Heart left ventricle (tissue), 16 donors: ENCODE measurements around the gene LMCD1. TPM values are rescaled to one million over a fixed set of nuclear protein-coding genes. Genes with fewer than 3 reads are reported as not detected.

Experiments
- ATAC-seq, 4 donors: fragments of 200-7000 bp; cut with Tn5 transposase; one replicate each; pipeline ENCODE4 v1.9.1; 2020 to 2022; ENCODE audit warnings: moderate library complexity in 4 of 4, mild to moderate bottlenecking in 3 of 4, moderate number of reproducible peaks in 1 of 4
- DNase-seq, 5 donors: peaks; one replicate each; pipeline ENCODE4 v3.0.0-alpha.2; 2020
- H3K27ac ChIP-seq, 12 donors: fragments of 200-600 bp; sonication (generic) in 4 of 12; one replicate each; pipeline versions ENCODE4 v1.5.0 to v1.8.0; 2016 to 2022; ENCODE audit warnings: mild to moderate bottlenecking in 2 of 12
- H3K27me3 ChIP-seq, 9 donors: fragments of 200-600 bp; sonication (generic) in 2 of 9; one replicate each; pipeline versions ENCODE4 v1.5.1 to v1.8.0; 2016 to 2022; ENCODE audit warnings: mild to moderate bottlenecking in 3 of 9
- H3K36me3 ChIP-seq, 9 donors: fragments of 200-600 bp; sonication (generic) in 2 of 9; one replicate each; pipeline versions ENCODE4 v1.5.0 to v1.8.0; 2018 to 2022; ENCODE audit warnings: mild to moderate bottlenecking in 2 of 9
- H3K4me1 ChIP-seq, 12 donors: fragments of 200-600 bp; sonication (generic) in 4 of 12; one replicate each; pipeline versions ENCODE4 v1.5.0 to v1.8.0; 2016 to 2022; ENCODE audit warnings: mild to moderate bottlenecking in 3 of 12
- H3K4me3 ChIP-seq, 12 donors: fragments of 200-600 bp; sonication (generic) in 4 of 12; one replicate each; pipeline versions ENCODE4 v1.5.0 to v1.8.0; 2017 to 2022; ENCODE audit warnings: mild to moderate bottlenecking in 9 of 12, moderate library complexity in 4 of 12
- H3K9me3 ChIP-seq, 12 donors: fragments of 200-600 bp; sonication (generic) in 4 of 12; one replicate each; pipeline versions ENCODE4 v1.5.0 to v1.8.0; 2016 to 2022; ENCODE audit warnings: mild to moderate bottlenecking in 1 of 12
- POLR2A ChIP-seq, 2 donors: fragments of 450-650 bp; IDR thresholded peaks; one replicate each; pipeline ENCODE4 v1.6.1; 2017; ENCODE audit warnings: antibody characterized with exemption in 2 of 2, mild to moderate bottlenecking in 2 of 2, moderate library complexity in 2 of 2
- WGBS, 4 donors: extraction: QIAGEN DNeasy Blood & Tissue Kit in 2 of 4; methylation state at CpG; one replicate each; pipeline versions ENCODE4 v1.1.5 to v1.1.7; 2013 to 2018; 5-methylcytosine and 5-hydroxymethylcytosine counted together
- intact Hi-C, 10 donors: fragments of 100-400 bp; cut with DNase I; formaldehyde crosslinking; loops; one replicate each; pipeline versions ENCODE4 v1.11.1 to v1.14.2; 2022
- polyA plus RNA-seq, 2 donors: library from polyadenylated mRNA; stranded (reverse); fragments of 200-250 nt; gene quantifications; one replicate each; pipeline ENCODE4 v1.2.3, GENCODE V29; 2013
- total RNA-seq, 9 donors: library from RNA; depleted of rRNA in 2 of 9; stranded (reverse); fragments of >200 nt in 2 of 9; fragmentation: NEBNext Ultra II Directional in 3 of 9; extraction: Animal tissue kit (Norgen Biotek cat#: 25700) in 3 of 9; gene quantifications; one replicate each; pipeline versions ENCODE4 v1.1.0 to v1.2.4, GENCODE V29; 2016 to 2023
- TF ChIP-seq, protein P1 (sequence below), 12 donors: fragments of 200-600 bp; sonication (generic) in 4 of 12; IDR thresholded peaks; one replicate each; pipeline versions ENCODE4 v1.5.0 to v1.8.0; 2018 to 2022; ENCODE audit warnings: antibody characterized with exemption in 12 of 12, mild to moderate bottlenecking in 5 of 12
- donor health status: ischemic (EF 13 %, LVEDD 7.1; RV severe dilation, severe dysfunction).
- donor health status: healthy with polysubstance abuse.
- donor health status: DM: no; HTN: yes; CAD: no.
- donor health status: DM: no; HTN: no; CAD: no.
- donor health status: ischemic (EF 25% LVEDD 6.9; RV normal size, moderate dysfunction).
- donor health status: ischemic (EF 25% LVEDD 5.7; RV mildly dilated, moderate dysfunction).
- donor health status: healthy.
- donor health status: DM: yes; HTN: yes; CAD: no.
- donor health status: ischemic (EF 35%, LVEDD 5.7; RV mildly dilated, moderate dysfunction).
- donor health status: nonischemic (EF 11% LVEDD 7.7; RV severe dilation, severe dysfunction).
- donor health status: DM: yes; HTN: yes; CAD: no.
- donor health status: PGD.
- donor health status: ischemic (EF 29% LVEDD 5.4; RV normal size, mild dysfunction).
- donor health status: nonischemic (EF 23%, LVEDD 6.1; RV moderate dilation, normal function).

The LMCD1 gene
- total and polyA plus RNA-seq, 11 donors, result 34.9 to 661 (median 54.6) TPM

DNA sequence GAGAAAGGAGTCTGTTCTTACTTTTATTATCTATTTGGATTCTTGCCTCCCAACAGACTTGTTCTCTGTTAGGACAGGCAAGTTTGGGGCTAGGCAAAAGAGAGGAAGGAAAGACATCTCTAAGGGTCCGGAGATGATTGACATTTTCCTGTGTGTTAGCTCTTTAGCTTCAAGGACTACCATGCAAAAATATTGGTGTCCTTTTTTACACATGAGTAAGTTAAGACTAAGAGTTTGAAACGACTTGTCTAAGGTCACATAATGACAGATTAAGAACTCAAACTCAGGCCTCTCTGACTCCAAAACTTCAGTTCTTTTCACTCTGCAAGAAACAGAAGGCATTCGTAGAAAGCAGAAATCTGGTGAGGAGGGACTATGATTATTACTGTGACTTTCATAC is 5.9 kb downstream of the LMCD1 start:
- intact Hi-C loops, result loop anchor here in 4 of 10 donors (5.0 to 10.0 kb wide), 3 partner anchors 40 to 63 kb away; no protein-coding TSS in a partner anchor
- Histone ChIP-seq H3K36me3 (peaks cover 0 to 41% (median 17%) of the 10 kb centered on the region in 9 donors), H3K4me3 (peak overlapping the region in 1 of 12 donors; percentile 6), H3K27ac (peak overlapping the region in 5 of 12 donors; percentile 57 to 82 (median 74)), H3K27me3 (no peaks in the 10 kb centered on the region), H3K4me1 (peaks cover 8 to 84% (median 61%) of the 10 kb centered on the region in 12 donors), H3K9me3 (no peaks in the 10 kb centered on the region)
- TF ChIP-seq, protein P1, sequence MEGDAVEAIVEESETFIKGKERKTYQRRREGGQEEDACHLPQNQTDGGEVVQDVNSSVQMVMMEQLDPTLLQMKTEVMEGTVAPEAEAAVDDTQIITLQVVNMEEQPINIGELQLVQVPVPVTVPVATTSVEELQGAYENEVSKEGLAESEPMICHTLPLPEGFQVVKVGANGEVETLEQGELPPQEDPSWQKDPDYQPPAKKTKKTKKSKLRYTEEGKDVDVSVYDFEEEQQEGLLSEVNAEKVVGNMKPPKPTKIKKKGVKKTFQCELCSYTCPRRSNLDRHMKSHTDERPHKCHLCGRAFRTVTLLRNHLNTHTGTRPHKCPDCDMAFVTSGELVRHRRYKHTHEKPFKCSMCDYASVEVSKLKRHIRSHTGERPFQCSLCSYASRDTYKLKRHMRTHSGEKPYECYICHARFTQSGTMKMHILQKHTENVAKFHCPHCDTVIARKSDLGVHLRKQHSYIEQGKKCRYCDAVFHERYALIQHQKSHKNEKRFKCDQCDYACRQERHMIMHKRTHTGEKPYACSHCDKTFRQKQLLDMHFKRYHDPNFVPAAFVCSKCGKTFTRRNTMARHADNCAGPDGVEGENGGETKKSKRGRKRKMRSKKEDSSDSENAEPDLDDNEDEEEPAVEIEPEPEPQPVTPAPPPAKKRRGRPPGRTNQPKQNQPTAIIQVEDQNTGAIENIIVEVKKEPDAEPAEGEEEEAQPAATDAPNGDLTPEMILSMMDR (IDR thresholded peaks at IDR 0.05), result no peak
- no peak for TF ChIP-seq POLR2A (IDR thresholded peaks at IDR 0.05)
- WGBS, 4 donors, result 56 to 61% (median 58%) methylated on average over 3 of the region's 3 CpGs
- DNase-seq (no peak), ATAC-seq (no peak)

DNA sequence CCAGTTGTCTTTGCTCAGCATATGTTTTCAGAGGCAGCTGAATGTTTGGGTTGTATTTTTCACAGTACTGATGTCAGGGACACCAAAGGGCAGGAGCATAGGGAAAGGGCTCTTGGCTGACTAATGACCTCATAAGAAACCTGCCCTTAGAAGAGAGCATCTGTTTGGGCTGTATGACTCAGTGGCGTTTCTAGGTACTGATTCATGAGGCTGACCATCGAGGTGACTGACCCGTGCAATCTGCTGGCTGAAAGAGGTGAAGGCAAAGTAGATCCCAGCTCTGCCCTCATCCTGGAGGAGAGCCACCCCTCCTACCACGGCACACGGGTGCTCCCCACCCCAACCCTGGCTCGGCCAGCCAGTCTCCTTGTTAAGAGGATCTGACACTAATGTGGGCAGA is 8.3 kb downstream of the LMCD1 start:
- peaks cover 0 to 63% (median 30%) of the 10 kb centered on the region in 9 donors for H3K36me3 ChIP-seq
- no peak overlapping the region for H3K4me3 ChIP-seq
- H3K27ac ChIP-seq, result peak overlapping the region in 2 of 12 donors; percentile 6 to 33
- peak in 2 of 4 donors; percentile 7 to 21 for ATAC-seq
- peaks cover 8 to 63% (median 41%) of the 10 kb centered on the region in 12 donors for H3K4me1 ChIP-seq
- no peaks in the 10 kb centered on the region for H3K9me3 ChIP-seq
- TF ChIP-seq POLR2A (IDR thresholded peaks at IDR 0.05), result no peak
- TF ChIP-seq, protein P1 (IDR thresholded peaks at IDR 0.05), result no peak
- no peaks in the 10 kb centered on the region for H3K27me3 ChIP-seq
- no peak for DNase-seq
- intact Hi-C loops, result loop anchor here in 4 of 10 donors (5.0 to 10.0 kb wide), 3 partner anchors 37 to 65 kb away; no protein-coding TSS in a partner anchor
- 74 to 85% (median 82%) methylated on average over 6 of the region's 6 CpGs for WGBS, 4 donors

DNA sequence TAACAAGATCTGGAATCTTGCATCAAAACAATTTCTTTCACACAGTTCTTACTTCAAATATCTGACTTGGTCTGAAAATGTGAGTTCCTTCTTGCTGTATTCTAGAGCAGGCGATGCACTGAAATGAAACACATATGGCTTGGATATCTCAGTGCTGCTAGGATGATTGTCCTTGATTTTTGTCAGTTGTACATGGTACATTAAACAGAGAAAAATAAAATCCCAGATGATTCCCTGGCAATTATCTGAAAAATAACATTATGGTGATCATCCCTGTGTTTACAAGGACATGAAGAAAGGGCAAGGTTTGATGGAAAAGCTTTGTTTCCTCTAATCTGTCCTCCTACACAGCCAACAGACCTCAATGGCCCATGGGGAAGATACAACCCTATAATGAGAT is 10.6 kb downstream of the LMCD1 start:
- Histone ChIP-seq H3K27me3 (no peaks in the 10 kb centered on the region), H3K4me1 (peaks cover 0 to 63% (median 32%) of the 10 kb centered on the region in 12 donors), H3K27ac (peak overlapping the region in 1 of 12 donors; percentile 10), H3K4me3 (no peak overlapping the region), H3K9me3 (no peaks in the 10 kb centered on the region), H3K36me3 (peaks cover 0 to 66% (median 24%) of the 10 kb centered on the region in 9 donors)
- ATAC-seq (no peak), DNase-seq (no peak)
- WGBS, 4 donors, result 91 to 100% (median 97%) methylated on average over 1 of the region's 1 CpG
- TF ChIP-seq, protein P1 (IDR thresholded peaks at IDR 0.05), result no peak
- TF ChIP-seq POLR2A (IDR thresholded peaks at IDR 0.05), result no peak
- intact Hi-C loops, result no loop called here

DNA sequence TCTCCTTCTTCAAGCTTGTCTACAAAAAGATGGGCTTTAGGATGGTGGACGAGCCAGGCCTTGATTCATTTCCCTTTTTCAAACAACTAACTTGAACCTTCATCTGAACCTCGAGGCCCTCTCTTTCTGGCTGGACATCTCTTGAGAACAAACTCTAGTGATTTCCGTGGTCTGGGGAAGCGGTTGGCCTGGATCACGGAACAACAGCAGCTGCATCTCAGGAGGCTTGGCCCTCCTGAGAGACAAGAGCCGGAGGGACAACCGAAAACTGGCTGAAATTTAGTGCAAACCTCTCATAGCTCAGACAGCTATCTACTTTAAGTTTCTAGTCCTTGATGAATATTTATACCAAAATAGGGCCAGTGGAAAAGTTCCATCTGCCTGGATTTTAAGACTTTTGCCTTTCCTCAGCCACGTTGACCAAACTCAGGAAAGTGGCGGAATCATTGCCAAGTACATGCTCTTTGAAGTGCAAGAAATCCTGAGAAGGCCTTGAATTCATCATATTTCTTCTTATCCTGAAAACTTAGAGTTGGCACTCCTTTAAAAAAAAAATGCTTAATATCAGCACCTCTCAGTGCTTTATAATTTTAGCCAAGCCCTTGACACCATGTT is 14.5 kb downstream of the LMCD1 start:
- Histone ChIP-seq H3K9me3 (no peaks in the 10 kb centered on the region), H3K4me3 (no peak overlapping the region), H3K27ac (peak overlapping the region in 11 of 12 donors; percentile 5 to 66 (median 36)), H3K4me1 (peaks cover 0 to 69% (median 23%) of the 10 kb centered on the region in 12 donors), H3K27me3 (no peaks in the 10 kb centered on the region), H3K36me3 (peaks cover 0 to 44% (median 10%) of the 10 kb centered on the region in 9 donors)
- ATAC-seq (peak in 1 of 4 donors; percentile 53), DNase-seq (no peak)
- TF ChIP-seq, protein P1 (IDR thresholded peaks at IDR 0.05), result no peak
- no peak for TF ChIP-seq POLR2A (IDR thresholded peaks at IDR 0.05)
- intact Hi-C loops, result no loop called here
- WGBS, 4 donors, result 54 to 70% (median 67%) methylated on average over 9 of the region's 9 CpGs
